ENCODE measurements around the gene BLVRB. TPM values are rescaled to one million over a fixed set of nuclear protein-coding genes. Genes with fewer than 3 reads are reported as not detected.

The BLVRB gene
- total RNA-seq, 1 experiment from 2014 or later = 204 TPM

DNA sequence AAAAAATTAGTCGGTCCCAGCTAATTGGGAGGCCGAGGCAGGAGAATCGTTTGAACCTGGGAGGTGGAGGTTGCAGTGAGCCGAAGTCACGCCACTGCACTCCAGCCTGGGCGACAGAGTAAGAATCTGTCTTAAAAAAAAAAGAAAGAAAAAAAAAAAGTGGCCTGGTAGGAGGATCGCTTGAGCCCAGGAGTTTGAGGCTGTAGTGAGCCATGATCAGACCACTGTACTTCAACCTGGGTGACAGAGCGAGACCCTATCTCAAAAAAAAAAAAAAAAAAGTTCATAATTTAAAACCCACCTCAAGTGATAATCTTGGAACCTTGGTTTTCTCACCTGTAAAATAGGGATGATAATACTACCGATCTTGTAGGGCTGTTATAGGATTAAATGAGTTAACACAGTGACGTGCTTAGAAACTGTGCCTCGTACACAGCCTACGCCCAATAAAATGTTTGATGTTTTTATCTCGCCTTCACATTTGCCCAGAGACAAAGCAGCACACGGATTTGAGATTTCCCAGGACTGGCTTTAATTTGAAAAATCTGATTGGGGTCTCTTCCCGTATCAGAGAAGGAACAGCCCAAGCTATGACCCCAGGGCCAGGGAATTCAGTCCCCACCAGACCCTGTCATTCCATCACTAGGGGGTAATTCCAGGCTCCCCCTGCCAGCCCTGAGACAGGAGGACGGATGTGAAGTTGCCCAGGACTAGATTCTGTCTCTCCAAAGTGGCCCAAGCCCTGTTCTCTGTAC lies 43.4 kb downstream of the BLVRB start:
- Histone ChIP-seq H3F3A (ENCODE audit: insufficient read depth, low read depth) (peaks cover 5% of the 10 kb centered on the region; the same call in 1 of the 2 replicates), H3K36me3 (ENCODE audit: low read depth) (no peaks in the 10 kb centered on the region), H3K9me2 (ENCODE audit: insufficient read depth) (no peaks in the 10 kb centered on the region), H4K20me1 (ENCODE audit: insufficient read depth) (no peaks in the 10 kb centered on the region), H3K27ac (peak overlapping the region; percentile 89), H3K27me3 (ENCODE audit: insufficient read depth, low read depth) (no peaks in the 10 kb centered on the region), H3K4me2 (peak overlapping the region; percentile 98), H3K9me3 (ENCODE audit: insufficient read depth, low read depth) (no peaks in the 10 kb centered on the region), H3K79me2 (ENCODE audit: low read depth) (peaks cover 28% of the 10 kb centered on the region), H2AFZ (no peak overlapping the region), H3K4me1 (replicated peaks; ENCODE audit: insufficient read depth) (peaks cover 12% of the 10 kb centered on the region), H3K4me3 (peak overlapping the region; percentile 70)
- no peak for DNase-seq
- CTCF ChIA-PET = interaction anchor here (1.4 kb wide), 1 partner anchor 21 kb away, joined by 4 read pairs; no protein-coding TSS in a partner anchor
- POLR2A ChIA-PET (ENCODE audit: unreplicated experiment) = interaction anchor here (0.7 kb wide), 2 partner anchors 29 to 117 kb away, joined by 4 to 6 read pairs; no protein-coding TSS in a partner anchor
- intact Hi-C loops (cut with micrococcal nuclease; ENCODE audit: unreplicated experiment) = loop anchor here (1.0 to 10.0 kb wide), 4 partner anchors 11 to 103 kb away; partner anchors contain the start of genes BLVRB and SERTAD3
- no peak for TF ChIP-seq EZH2 (IDR thresholded peaks at IDR 0.05; ENCODE audit: low read depth)
- TF ChIP-seq, protein P1, sequence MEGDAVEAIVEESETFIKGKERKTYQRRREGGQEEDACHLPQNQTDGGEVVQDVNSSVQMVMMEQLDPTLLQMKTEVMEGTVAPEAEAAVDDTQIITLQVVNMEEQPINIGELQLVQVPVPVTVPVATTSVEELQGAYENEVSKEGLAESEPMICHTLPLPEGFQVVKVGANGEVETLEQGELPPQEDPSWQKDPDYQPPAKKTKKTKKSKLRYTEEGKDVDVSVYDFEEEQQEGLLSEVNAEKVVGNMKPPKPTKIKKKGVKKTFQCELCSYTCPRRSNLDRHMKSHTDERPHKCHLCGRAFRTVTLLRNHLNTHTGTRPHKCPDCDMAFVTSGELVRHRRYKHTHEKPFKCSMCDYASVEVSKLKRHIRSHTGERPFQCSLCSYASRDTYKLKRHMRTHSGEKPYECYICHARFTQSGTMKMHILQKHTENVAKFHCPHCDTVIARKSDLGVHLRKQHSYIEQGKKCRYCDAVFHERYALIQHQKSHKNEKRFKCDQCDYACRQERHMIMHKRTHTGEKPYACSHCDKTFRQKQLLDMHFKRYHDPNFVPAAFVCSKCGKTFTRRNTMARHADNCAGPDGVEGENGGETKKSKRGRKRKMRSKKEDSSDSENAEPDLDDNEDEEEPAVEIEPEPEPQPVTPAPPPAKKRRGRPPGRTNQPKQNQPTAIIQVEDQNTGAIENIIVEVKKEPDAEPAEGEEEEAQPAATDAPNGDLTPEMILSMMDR (conservative IDR thresholded peaks at IDR 0.05) = no peak
- BruUV-seq (replicated peaks) = no TSS peak

DNA sequence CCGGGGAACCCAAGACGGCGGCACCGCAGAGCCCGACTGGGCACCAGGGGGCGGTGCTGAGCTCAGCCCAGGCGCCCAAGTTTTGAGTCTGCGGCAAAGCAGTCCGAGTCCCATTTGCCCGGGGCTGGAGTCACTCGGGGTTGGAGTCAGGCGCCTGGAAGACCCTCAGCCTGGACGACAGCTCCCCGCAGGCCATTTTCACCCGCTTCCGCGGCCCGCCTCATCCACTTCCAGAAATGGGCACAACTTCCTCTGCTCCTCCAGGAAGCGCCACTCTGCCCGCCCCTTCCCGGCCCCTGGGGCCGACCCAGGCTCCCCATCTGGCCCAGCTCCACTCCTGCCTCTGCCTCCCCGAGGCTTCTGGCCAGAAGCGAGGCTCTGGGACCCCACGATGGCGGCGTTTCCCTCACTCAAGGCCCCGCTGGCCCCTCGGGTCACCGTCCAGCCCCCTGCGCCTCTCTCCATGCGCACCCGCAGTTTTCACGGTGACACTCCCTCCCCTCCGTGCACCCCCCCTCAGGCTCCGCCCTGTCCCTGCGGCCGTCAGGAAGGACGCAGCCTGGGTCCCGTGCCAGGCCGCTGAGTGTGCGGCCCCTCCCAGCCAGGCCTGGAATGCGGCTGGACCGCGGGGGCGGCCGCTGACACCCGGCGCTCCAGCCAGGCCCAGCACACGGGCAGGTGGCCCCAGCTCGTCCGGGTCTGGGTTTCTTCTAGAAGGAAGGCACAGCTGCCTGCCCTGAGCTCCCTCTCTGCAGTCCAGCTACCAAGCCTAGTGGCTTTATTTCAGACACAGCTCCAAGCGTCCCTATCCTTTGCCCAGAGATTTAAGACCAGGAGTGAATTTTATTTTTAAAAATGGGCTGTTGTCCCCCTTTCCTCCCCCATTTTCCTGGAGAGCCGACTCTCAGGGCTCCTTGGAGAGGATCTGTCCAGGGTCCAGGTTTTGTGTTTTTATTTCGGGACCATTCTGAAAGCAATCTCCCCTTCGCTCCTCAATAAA lies 44.5 kb downstream of the BLVRB start:
- Histone ChIP-seq H4K20me1 (ENCODE audit: insufficient read depth) (no peaks in the 10 kb centered on the region), H3K36me3 (ENCODE audit: low read depth) (no peaks in the 10 kb centered on the region), H3K27ac (peak overlapping the region; percentile 89), H3F3A (ENCODE audit: insufficient read depth, low read depth) (peaks cover 13% of the 10 kb centered on the region), H3K4me2 (peak overlapping the region; percentile 98), H3K4me1 (replicated peaks; ENCODE audit: insufficient read depth) (peaks cover 12% of the 10 kb centered on the region), H3K9me3 (ENCODE audit: insufficient read depth, low read depth) (no peaks in the 10 kb centered on the region), H3K9me2 (ENCODE audit: insufficient read depth) (no peaks in the 10 kb centered on the region), H2AFZ (peak overlapping the region; percentile 84), H3K4me3 (peak overlapping the region; percentile 70), H3K79me2 (ENCODE audit: low read depth) (peaks cover 28% of the 10 kb centered on the region), H3K27me3 (ENCODE audit: insufficient read depth, low read depth) (no peaks in the 10 kb centered on the region)
- no TSS peak for BruUV-seq (replicated peaks)
- CTCF ChIA-PET = interaction anchor here (0.6 to 1.4 kb wide), 13 partner anchors 8 to 296 kb away, joined by 3 to 12 read pairs (median 4); partner anchors contain the start of genes BLVRB and ITPKC
- peak; percentile 79 to 97 for DNase-seq
- no peak for TF ChIP-seq EZH2 (IDR thresholded peaks at IDR 0.05; ENCODE audit: low read depth)
- TF ChIP-seq, protein P1 (conservative IDR thresholded peaks at IDR 0.05) = peak; percentile 95
- POLR2A ChIA-PET (ENCODE audit: unreplicated experiment) = interaction anchor here (0.6 to 1.5 kb wide), 11 partner anchors 12 to 859 kb away, joined by 3 to 19 read pairs (median 5); no protein-coding TSS in a partner anchor
- intact Hi-C loops (cut with micrococcal nuclease; ENCODE audit: unreplicated experiment) = loop anchor here (1.0 to 10.0 kb wide), 4 partner anchors 12 to 104 kb away; partner anchors contain the start of genes BLVRB and SERTAD3

GRCh38 chr19:40420451-40420765 lies 45.1 kb downstream of the BLVRB start:
- H4K20me1 ChIP-seq (ENCODE audit: insufficient read depth) = no peaks in the 10 kb centered on the region
- peaks cover 12% of the 10 kb centered on the region for H3K4me1 ChIP-seq (replicated peaks; ENCODE audit: insufficient read depth)
- H3K9me3 ChIP-seq (ENCODE audit: insufficient read depth, low read depth) = no peaks in the 10 kb centered on the region
- peaks cover 18% of the 10 kb centered on the region for H3F3A ChIP-seq (ENCODE audit: insufficient read depth, low read depth)
- CTCF ChIA-PET = interaction anchor here (0.6 to 1.0 kb wide), 13 partner anchors 8 to 297 kb away, joined by 3 to 12 read pairs (median 4); partner anchors contain the start of genes BLVRB and ITPKC
- DNase-seq = no peak
- H3K36me3 ChIP-seq (ENCODE audit: low read depth) = no peaks in the 10 kb centered on the region
- no TSS peak for BruUV-seq (replicated peaks)
- peak overlapping the region; percentile 70 for H3K4me3 ChIP-seq
- H3K79me2 ChIP-seq (ENCODE audit: low read depth) = peaks cover 28% of the 10 kb centered on the region
- intact Hi-C loops (cut with micrococcal nuclease; ENCODE audit: unreplicated experiment) = loop anchor here (2.0 to 10.0 kb wide), 2 partner anchors 44 to 104 kb away; partner anchors contain the start of gene BLVRB
- peak overlapping the region; percentile 98 for H3K4me2 ChIP-seq
- peak overlapping the region; percentile 84 for H2AFZ ChIP-seq
- POLR2A ChIA-PET (ENCODE audit: unreplicated experiment) = interaction anchor here (0.6 to 1.5 kb wide), 9 partner anchors 13 to 228 kb away, joined by 3 to 19 read pairs (median 5); no protein-coding TSS in a partner anchor
- no peaks in the 10 kb centered on the region for H3K9me2 ChIP-seq (ENCODE audit: insufficient read depth)
- TF ChIP-seq, protein P1 (conservative IDR thresholded peaks at IDR 0.05) = no peak
- no peak for TF ChIP-seq EZH2 (IDR thresholded peaks at IDR 0.05; ENCODE audit: low read depth)
- no peak overlapping the region for H3K27ac ChIP-seq
- no peaks in the 10 kb centered on the region for H3K27me3 ChIP-seq (ENCODE audit: insufficient read depth, low read depth)

Measured in PC-9 (cell line).